H1 (cell line): ENCODE results near the gene MACF1. TPM values are rescaled to one million over a fixed set of nuclear protein-coding genes. Genes with fewer than 3 reads are reported as not detected.

Experiments
- polyA plus RNA-seq, 7 experiments: library from polyadenylated mRNA; depleted of rRNA in 3 of 7; stranded (reverse) in 5 of 7; unstranded in 2 of 7; fragments of >200 nt in 5 of 7; fragments of 200-250 nt in 2 of 7; gene quantifications; 1 replicate in 5 of 7; 2 replicates in 1 of 7; 4 replicates in 1 of 7; pipeline versions ENCODE4 v1.2.1 to v1.2.3, GENCODE V29; 2011 to 2013; ENCODE audit warnings: missing spikeins in 2 of 7, mixed read lengths in 2 of 7
- total RNA-seq: library from RNA; stranded (reverse); fragmentation: NEBNext Ultra II Directional; extraction: Animal tissue kit (Norgen Biotek cat#: 25700); gene quantifications from 2 replicates; pipeline ENCODE4 v1.2.1, GENCODE V29; 2021
- TF ChIP-seq, protein P1 (sequence below): IDR thresholded peaks from 2 replicates; pipeline ENCODE4 v1.6.1; 2011; ENCODE audit warnings: low read depth, mild to moderate bottlenecking, low read length; ENCODE audit not compliant: insufficient read depth

MACF1 gene
- total and polyA plus RNA-seq, 2 of the 8 experiments (the other 6 are each of a cell fraction or from before 2014, with no cell fraction given), result 59.8 to 285 TPM

DNA sequence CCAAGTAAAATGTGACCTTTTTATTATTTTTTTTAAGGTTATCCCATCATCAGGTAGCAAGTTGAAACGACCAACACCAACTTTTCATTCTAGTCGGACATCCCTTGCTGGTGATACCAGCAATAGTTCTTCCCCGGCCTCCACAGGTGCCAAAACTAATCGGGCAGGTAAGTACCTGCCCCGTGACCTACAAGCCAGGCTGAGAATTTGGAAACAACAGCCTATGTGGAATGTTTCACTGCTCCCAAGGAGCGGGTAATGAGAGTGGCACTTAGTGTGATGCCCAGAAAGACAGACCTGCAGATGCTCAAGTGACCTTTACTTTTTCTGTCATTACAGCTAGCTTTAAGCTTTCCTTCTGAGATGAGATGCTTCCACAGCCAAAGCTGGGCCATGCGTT is 280.1 kb downstream of the MACF1 start (continued):
- TF ChIP-seq, protein P1, sequence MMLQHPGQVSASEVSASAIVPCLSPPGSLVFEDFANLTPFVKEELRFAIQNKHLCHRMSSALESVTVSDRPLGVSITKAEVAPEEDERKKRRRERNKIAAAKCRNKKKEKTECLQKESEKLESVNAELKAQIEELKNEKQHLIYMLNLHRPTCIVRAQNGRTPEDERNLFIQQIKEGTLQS, result no peak
